ENCODE measurements around the gene PLPP4.

DNA sequence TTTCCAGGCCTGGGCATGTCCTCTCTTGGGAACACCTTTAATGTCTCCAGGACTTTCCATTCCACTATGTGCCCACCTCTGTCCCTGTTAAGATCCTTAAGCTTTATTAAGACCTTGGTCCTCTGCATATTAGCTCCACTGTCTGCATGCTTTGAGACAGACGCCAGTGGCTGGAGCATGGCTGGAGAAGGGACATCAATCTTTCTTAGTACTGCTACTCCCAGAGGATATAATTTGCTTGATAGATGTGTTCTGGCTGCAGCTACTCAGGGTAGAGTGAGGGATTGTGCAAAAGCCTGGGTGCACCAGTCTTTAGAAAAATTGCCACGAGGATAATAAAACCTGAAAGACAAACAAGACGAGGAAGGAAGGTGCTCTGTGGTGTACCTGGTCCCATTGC is 42.9 kb downstream of the PLPP4 start:
- TF ChIP-seq, protein P1, sequence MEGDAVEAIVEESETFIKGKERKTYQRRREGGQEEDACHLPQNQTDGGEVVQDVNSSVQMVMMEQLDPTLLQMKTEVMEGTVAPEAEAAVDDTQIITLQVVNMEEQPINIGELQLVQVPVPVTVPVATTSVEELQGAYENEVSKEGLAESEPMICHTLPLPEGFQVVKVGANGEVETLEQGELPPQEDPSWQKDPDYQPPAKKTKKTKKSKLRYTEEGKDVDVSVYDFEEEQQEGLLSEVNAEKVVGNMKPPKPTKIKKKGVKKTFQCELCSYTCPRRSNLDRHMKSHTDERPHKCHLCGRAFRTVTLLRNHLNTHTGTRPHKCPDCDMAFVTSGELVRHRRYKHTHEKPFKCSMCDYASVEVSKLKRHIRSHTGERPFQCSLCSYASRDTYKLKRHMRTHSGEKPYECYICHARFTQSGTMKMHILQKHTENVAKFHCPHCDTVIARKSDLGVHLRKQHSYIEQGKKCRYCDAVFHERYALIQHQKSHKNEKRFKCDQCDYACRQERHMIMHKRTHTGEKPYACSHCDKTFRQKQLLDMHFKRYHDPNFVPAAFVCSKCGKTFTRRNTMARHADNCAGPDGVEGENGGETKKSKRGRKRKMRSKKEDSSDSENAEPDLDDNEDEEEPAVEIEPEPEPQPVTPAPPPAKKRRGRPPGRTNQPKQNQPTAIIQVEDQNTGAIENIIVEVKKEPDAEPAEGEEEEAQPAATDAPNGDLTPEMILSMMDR (IDR thresholded peaks at IDR 0.05): no peak
- TF ChIP-seq POLR2A (IDR thresholded peaks at IDR 0.05): no peak
